GM23338 (cell line): ENCODE results near the gene ZNF264.

Experiments used
- CREB1 ChIP-seq: fragments of 250-450 bp; sonication (Bioruptor Pico); IDR thresholded peaks from 2 replicates; pipeline ENCODE4 v1.5.0; 2020; ENCODE audit warnings: low read depth, mild to moderate bottlenecking, moderate library complexity
- CTCF ChIP-seq, 2 experiments: fragments of 200-600 bp in 1 of 2; sonication (generic) in 1 of 2; conservative IDR thresholded peaks; 2 replicates each; pipeline versions ENCODE4 v1.5.1 to v1.6.1; 2016 to 2017; ENCODE audit warnings: antibody characterized with exemption in 2 of 2, low read depth in 2 of 2, mild to moderate bottlenecking in 2 of 2, moderate library complexity in 1 of 2
- ETS1 ChIP-seq: IDR thresholded peaks from 2 replicates; pipeline ENCODE4 v1.6.1; 2016; ENCODE audit warnings: antibody characterized with exemption
- EZH2 ChIP-seq: fragments of 200-600 bp; sonication (generic); IDR thresholded peaks from one replicate; pipeline ENCODE4 v1.8.0; 2017; ENCODE audit warnings: antibody characterized with exemption, mild to moderate bottlenecking, low read depth; ENCODE audit not compliant: unreplicated experiment
- EZH2phosphoT487 ChIP-seq: fragments of 200-600 bp; sonication (generic); IDR thresholded peaks from one replicate; pipeline ENCODE4 v1.8.1; 2018; ENCODE audit warnings: antibody characterized with exemption; ENCODE audit not compliant: unreplicated experiment
- JUNB ChIP-seq: IDR thresholded peaks from one replicate; pipeline ENCODE4 v1.6.1; 2016; ENCODE audit warnings: antibody characterized with exemption; ENCODE audit not compliant: unreplicated experiment
- NANOG ChIP-seq: IDR thresholded peaks from 2 replicates; pipeline ENCODE4 v1.6.1; 2016; ENCODE audit warnings: antibody characterized with exemption, borderline replicate concordance
- POLR2AphosphoS5 ChIP-seq: IDR thresholded peaks from 2 replicates; pipeline ENCODE4 v1.6.1; 2016; ENCODE audit warnings: antibody characterized with exemption, low read depth
- REST ChIP-seq: IDR thresholded peaks from one replicate; pipeline ENCODE4 v1.6.1; 2018; ENCODE audit warnings: antibody characterized with exemption; ENCODE audit not compliant: unreplicated experiment
- STAT1 ChIP-seq: IDR thresholded peaks from one replicate; pipeline ENCODE4 v1.6.1; 2016; ENCODE audit warnings: antibody characterized with exemption; ENCODE audit not compliant: unreplicated experiment
- ZNF114 ChIP-seq: fragments of 250-450 bp; sonication (Bioruptor Pico); IDR thresholded peaks from 2 replicates; pipeline ENCODE4 v1.5.0; 2020; ENCODE audit warnings: mild to moderate bottlenecking, moderate library complexity
- ZNF462 ChIP-seq: fragments of 250-450 bp; sonication (Bioruptor Pico); IDR thresholded peaks from 2 replicates; pipeline ENCODE4 v1.5.0; 2020; ENCODE audit warnings: mild to moderate bottlenecking, moderate library complexity

- TF ChIP-seq REST (no peak), CTCF (conservative IDR thresholded peaks at IDR 0.05; ENCODE audit: low read depth in 2 of 2) (no peak), EZH2 (no peak), CREB1 (CRISPR knock-in tag) (no peak), ZNF462 (no peak), POLR2AphosphoS5 (no peak), ZNF114 (CRISPR knock-in tag) (no peak), JUNB (no peak), EZH2phosphoT487 (no peak), NANOG (no peak), ETS1 (no peak), STAT1 (no peak)
Observed at GRCh38 chr19:57245066-57245465, 53.8 kb downstream of the ZNF264 start.
